GM18511 (cell line): Measurements from ENCODE around the gene FHIT.
"Not testable (repeated sequence)": the region's sequence is repeated elsewhere in the genome, so short reads cannot be mapped to it uniquely, and the experiment has no call there.

ENCODE experiments used
- ATAC-seq: cut with Tn5 transposase; IDR thresholded peaks from one replicate; pipeline ENCODE4 v1.9.1; 2021; ENCODE audit warnings: mild to moderate bottlenecking, moderate library complexity; ENCODE audit not compliant: unreplicated experiment

The FHIT gene

DNA sequence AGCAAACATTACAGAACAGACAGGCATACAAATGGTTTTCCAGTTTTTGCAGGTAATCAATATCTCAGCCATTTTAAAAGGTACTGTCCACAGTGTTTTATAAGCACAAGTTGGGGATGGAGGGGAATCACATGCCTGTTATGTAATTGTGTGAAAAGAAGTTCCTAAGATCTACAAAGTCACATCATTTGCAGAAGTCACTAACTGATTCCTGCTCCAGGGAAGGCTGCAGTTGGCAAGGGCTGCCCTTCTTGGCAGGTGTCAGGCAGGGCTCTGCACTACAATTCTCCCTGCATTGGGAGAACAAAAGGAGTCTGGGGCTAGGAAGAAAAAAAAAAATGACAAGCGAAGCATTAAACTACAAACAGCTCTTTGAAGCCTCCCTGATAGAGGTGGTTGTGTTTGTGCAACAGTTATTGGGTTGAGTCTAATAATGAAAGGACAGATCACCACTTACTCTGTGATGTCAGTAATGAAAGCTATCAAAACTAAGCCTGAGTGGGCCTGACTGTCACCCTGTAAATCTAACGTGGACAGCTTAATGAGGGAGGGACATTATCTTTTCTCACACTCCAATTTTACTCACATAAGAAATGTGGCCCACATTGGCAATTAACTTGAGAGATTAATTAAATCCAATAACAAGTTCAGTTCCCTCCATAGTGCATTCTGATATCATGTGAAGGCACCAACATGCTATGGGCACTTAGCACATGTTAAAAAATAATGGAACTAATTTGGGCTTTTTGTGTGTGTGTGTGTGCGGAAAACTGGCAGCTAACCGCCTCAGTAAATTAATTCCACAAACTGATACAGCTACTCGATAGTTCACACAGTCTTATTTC, 242.9 kb downstream of the FHIT start:
- no peak for ATAC-seq

DNA sequence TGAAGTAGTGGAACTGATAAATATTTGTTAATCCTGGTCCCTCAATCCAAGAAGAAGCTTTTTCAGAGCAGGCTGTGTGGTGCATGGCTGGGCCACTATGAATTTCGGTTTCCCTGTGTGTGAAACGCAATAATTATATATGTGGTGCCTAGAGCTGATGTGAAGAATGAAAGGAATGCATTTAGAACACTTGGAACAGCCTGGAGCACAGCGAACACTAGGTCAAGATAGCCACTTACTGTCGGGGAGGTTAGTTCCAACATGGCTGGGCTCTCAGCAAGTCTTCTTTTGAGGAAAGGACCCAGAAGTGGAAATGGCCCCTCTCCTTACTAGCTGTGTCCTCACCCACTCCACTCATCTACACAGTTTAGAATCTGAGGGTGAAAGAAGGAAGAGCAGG, 245.7 kb downstream of the FHIT start:
- ATAC-seq = no peak

DNA sequence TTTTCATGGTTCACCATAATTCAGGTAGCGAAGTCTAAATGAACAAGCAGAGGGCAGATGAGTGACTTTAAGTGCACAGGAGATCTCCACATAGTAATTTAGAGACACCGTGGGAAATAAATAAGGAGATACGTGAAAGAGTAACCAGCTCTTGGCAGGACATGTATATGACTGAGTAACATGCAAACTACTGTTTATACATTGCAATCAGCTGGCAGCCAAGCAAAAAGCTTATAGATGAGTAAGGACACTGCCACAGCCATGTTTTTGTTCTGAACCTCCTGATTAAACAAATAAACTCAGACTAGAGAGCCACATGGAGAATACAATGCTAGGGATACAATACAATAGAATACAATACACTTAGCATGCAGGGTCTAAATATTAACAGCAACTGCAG, 252.4 kb downstream of the FHIT start:
- ATAC-seq = no peak

DNA sequence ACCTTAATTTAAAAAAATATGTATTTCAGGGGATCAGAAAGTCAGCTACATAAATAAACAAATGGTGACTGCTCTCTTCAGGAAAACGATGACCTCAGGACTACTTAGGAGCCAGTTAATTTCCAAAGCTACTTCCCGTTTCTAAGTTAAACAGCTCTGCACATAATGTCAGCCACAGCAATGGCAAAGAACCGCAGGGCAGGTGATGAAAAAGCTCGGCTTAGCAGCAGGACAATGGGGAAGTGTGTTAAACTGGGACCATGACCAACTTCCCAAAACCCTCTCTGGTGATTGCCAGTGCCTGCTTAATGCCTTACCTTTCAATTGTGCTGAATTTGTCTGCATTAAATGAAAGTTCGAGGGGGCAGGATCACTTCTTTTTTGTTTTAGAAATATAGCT, 258.9 kb downstream of the FHIT start:
- no peak for ATAC-seq

DNA sequence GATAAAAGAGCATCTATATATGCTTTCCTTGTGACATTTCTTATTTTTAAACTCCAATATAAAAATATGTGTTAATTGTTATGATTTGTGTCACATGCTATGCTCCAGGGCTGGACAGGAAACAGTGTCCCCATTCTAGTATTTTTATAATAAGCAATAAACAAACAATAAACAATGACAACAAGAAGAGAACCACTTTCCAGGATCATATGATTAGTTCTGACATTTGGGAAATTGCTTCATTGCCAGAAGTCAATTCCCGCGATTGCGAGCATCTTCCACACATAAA, 260.9 kb downstream of the FHIT start:
- no peak for ATAC-seq

DNA sequence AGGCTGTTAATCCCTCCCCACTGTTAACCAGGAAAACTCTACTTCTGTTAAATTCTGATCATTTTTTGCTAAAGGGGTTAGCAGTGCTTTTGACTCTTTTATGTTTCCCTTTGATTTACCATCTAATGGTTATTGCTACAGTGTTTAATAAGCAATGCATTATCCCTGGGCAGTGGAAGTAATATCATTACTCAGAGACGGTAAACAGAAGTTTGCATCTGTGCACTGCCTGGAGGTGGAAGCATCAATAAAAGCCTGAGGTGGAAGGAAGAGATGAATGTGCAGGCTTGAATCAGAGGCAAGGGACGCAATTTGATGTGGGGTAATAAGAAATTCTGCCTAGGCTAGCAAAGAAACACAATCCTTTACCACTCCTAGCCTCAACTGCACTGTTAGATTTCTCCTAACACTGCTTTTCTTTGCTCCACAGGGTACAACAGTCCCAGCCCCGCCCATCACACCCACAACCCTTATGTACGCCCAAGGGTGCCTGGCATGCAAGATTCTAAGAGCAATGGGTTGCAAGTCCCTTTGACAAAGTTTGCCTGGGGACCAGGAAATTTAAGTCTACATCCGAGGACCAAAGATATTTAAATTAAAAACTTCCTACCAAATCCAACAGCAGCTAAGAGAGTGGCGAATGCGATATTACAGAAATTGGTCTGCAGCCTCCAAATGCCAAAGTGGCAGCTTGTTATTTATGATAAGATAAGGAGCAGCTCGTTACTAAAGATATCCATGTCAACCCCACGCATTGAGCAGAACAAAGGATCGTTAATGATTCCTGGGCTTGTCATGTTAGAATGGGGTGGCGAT, 261.4 kb downstream of the FHIT start:
- no peak for ATAC-seq

DNA sequence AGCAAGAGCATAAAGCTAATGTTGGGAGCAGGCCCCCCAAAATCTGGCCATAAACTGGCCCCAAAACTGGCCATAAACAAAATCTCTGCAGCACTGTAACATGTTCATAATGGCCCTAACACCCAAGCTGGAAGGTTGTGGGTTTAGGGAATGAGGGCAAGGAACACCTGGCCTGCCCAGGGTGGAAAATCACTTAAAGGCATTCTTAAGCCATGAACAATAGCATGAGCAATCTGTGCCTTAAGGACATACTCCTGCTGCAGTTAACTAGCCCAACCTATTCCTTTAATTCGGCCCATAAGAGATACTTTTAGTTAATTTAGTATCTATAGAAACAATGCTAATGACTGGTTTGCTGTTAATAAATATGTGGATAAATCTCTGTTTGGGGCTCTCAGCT, 264.1 kb downstream of the FHIT start:
- not testable (repeated sequence) for ATAC-seq

DNA sequence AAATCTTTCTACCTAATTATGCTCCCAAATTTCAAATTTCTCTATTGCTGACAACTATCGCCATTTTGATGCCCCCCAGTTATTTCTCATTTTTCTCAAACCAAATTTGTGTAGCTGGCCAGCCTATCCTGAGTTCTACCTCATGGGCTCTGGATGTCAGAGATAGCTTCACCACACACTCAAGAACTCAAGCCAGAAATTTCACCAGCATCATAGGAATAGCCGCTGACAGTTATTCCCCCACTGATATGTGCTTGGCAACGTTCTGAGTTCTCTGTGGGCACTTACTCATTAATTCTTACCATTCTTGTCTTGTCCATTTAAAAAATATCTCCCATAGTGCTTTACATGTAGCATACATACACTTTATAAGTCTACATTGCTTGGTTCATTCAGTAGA, 264.7 kb downstream of the FHIT start:
- ATAC-seq = no peak

DNA sequence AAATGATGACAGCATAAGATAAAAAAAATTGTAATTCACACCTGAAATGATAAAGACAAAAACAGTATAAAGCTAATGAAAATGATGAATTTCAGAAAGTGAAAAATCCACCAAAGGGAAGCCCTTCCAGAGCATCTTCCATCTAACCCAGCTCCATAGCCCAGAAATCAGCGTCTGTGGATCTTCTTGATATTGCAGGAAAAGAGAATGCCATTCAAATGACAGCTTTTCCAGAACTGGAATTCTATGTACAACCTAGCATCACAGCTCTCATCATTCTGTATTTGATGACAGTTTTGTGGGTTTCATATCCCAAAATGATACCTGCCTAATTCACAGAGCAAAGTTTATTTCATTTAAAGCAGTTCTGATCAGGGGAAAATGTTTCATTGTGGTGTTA, 267.3 kb downstream of the FHIT start:
- no peak for ATAC-seq

DNA sequence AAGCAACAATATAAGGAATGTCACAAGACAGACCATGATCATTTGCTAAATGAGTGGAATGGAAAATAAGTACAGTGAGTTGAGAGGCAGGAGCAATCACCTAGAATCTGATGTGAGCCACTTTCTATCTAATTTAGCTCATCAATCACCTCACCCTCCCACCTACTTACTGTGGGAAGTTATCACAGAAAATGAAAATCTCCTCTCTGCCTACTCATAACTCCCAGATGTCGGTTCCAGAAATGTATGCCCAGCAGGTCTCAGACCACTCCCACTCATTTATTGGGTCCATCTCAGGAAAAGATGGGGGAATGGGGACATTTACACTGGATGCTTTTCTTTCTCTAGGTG, 270.9 kb downstream of the FHIT start:
- ATAC-seq = no peak

DNA sequence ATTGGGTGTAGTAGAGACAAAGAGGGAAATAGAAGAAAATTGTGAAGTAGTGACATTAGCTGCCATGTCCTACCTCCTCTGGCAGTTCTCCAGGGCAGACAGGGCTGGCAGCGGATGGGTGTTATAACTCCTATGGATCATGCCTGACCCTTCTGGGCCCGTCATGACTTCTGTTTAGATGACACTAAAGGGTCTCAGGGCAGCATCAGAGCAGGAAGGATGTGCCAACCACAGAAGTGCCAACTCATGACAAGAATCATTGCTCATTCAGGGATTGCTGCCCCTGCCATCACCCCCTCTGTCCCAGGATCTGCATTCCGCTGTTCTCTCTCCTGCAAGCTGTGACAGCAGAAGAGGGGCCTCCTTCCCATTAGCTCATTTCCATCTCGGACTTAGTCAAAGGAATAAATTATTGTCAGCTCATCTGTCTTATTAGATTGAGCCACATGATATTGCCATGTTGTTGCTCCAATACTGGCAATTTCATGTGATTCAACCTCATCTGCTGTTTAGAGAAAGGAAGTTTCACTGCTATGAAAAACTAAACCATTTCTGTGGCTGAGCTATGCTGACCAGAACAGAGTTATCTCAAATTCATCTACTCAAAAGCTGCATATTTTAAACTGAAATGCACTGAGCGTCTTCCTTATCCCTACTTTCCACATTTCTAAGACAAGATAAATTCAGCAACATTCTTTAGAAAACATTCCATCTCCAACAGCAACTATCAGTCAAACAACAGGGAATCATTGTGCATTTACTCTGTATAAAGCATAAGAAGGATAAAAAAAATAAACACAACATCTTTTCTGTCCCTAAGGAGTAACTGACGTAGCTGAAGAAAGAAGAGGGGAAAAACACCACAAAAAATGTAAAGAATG, 271.6 kb downstream of the FHIT start:
- ATAC-seq = no peak

DNA sequence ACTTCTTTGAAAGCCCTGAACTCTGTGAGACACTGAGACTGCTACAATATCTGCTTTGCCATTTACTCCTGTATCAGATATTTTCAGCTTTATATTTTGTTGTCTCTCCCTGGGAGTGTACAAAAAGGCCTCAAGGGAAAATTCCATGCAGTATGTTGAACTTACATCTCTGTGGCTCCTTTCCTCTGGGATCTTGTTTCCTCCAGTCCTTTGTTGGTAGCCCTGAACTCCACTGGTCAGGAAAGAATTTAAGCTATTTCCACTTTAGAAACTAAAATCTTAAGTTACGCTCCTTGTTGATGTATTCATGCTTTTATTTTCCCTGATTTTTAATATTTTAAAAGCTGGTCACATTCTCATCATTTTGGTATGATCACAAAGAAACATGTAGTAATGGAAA, 277.9 kb downstream of the FHIT start:
- ATAC-seq = no peak

DNA sequence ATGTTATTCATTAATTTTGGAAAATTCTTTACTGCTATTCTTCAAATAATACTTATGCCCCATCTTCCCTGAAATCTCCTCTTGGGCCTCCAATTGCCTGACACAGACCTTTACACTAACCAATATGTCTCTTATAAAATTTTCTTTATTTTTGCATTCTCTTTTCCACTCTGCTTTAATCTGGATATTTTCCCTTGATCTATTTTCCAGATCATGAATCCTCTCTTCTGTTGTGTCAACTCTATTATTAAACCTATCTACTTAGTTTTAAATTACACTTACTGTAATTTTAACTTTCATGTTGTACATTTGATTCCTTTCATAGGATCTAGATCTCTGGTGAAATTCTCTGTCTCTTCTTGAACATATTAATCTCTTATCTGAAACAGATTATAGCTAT, 278.7 kb downstream of the FHIT start:
- no peak for ATAC-seq

DNA sequence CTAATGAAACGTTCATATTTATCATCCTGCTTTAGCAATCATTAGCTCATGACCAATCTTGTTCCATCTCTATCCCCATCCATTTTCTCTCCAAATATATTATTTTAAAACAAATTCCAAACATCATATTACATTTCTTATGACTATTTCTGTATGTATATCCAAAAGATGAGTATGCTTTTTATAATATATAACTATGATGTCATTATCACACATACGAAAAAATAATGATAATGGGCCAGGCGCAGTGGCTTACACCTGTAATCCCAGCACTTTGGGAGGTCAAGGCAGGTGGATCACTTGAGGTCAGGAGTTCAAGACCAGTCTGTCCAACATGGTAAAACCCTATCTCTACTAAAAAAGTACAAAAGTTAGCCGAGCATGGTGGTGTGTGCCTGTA, 280.4 kb downstream of the FHIT start:
- no peak for ATAC-seq

DNA sequence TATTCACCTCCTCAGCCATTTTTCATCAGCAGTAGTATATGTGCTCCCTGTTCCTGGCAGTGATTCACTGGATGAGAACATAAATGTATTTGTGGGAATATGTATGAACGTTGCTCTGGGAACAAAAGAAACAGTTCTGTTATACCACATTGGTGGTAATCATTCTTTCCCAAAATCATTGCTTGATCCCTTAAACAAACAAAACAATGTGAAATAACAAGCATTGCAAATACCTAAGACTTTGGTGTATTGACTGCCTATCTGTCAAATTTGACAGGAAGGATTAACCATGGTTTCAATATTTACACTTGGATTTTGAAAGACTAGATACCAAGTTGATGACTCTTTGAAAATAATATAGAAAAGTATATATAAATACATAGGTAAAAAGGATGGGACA, 284.1 kb downstream of the FHIT start:
- ATAC-seq = no peak

DNA sequence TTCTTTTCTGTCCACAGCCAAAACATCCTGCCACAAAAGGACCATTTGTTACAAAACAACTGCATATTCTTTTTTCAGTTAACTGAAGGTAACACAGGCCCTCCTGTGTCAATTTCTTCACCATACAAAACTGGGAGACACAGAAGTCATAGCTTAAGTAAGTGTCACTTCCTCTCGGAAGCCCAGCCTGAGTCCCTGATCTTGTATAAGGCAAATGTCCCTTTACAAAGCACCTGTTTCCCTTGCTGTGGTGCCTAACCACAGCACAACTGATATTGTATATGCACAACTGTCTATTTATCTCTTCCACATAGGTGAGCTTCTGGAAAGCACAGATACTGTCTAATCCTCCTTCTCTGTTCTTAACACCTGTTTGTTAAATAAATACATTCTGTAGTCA, 293.7 kb downstream of the FHIT start:
- no peak for ATAC-seq

DNA sequence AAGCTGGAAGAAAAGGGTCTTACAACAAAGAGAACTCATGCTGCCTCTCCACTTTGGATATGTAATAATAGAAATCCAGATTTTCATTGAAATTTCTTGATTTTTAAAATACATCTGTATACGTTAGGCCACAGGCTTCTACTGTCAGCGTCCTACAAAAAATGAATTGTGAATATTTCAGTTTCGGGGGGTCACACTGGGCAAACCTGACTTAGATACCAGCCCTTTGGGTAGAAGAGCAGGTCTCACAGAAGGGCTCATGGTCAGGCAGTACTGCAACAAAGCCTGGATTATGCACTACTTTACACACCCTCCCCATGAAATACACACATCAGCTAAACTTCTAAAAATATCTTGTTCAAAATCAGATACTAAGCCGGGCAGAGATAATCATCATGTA, 294.5 kb downstream of the FHIT start:
- no peak for ATAC-seq

DNA sequence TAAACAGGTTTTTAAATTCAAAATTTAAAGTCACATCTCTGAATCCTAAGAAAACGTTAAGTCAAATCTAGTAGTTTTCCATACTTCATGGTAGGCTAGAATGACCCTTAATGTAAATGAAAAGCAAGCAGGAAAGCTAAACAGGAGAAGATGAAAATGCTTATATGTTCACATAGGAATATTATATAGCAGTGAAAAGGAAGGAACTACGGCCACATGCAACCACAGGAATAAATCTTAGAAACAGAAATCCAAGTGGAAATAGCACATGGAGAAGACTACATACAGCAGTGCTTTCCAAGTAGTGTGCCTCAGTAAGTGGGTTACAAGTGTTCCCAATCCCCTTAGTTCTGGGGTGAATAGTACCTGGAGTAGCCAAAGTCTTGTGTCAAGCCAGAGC, 296.2 kb downstream of the FHIT start:
- no peak for ATAC-seq

DNA sequence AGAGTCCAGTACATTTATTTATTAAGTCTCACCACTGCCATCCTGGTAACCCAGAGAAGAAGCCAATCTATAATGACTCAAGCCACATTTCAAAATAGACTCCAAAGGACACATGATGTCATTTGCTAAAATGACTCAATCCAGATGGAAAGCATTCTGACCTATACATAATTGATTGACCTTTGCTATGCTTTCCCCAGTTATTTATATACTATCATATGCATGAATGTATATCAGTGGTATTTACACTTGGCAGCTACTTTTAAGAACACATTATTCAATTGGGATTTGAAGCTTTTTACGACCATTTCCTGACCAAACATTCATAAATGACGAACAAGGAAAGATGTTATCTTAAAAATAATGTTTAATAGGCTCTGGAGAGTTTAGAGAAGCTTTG, 297.2 kb downstream of the FHIT start:
- no peak for ATAC-seq

DNA sequence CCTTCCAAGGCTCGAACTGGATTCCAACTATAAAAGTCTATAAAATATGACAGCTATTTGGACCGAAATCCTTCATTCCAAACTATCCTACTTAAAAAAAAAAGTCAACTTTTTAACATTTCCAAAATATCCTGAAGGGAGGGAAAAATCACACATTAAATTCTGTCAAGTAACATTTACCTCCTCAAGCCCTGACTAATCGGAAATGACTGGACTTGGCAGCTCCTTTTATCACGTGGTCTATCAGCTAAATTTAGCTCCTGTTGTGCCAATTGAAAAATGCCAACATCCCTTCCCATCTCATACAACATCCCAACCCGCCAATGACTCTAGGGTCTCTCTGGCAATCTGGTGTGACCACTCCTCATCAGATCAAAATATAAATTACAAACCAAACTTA, 297.9 kb downstream of the FHIT start:
- ATAC-seq = no peak

DNA sequence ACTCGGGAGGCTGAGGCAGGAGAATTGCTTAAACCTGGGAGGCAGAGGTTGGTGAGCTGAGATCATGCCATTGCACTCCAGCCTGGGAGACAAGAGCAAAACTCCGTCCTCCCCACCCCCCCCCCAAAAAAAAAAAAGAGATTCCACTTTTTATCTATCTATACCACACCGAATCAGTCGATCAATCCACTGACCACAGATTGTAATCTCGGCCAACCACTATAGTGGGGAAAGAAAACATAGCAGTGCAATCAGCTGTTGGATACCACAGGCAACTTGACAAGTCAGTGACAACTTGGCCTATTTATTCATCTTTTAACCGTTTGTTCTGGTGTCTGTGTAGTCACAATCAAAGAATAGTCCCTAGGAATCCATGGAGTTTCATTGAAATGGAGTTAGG, 299.2 kb downstream of the FHIT start:
- no peak for ATAC-seq

DNA sequence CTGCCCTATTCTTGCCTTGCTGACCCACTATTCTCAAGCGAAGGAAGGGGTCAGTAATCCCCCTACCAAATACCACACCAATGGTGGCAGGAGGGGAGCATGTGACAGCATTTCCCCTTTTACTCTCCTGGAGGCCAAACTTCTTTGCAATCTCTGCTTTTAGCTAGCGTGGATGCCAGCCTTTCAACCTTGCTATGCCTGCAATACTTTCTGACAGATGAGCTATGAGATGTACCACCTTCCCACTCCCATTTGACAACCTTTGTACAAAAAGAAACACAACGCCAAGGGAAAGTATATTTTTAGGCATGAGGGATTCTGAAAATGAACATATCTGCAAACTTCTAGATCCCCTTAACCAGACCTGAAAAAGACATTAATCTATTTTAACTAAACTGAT, 302.1 kb downstream of the FHIT start:
- no peak for ATAC-seq
